Stimulated activated CD8-positive, alpha-beta memory T cell treated with anti-CD3 and anti-CD28 coated beads, Interleukin-4, amount 100 ng/mL, for 4 hours (primary cell): ENCODE measurements around the gene LEF1.

Experiments used
- DNase-seq, 2 donors: peaks; one replicate each; pipeline ENCODE4 v3.0.0-alpha.2; 2020; ENCODE audit warnings: low read depth in 2 of 2, low spot score in 1 of 2

LEF1 gene

DNA sequence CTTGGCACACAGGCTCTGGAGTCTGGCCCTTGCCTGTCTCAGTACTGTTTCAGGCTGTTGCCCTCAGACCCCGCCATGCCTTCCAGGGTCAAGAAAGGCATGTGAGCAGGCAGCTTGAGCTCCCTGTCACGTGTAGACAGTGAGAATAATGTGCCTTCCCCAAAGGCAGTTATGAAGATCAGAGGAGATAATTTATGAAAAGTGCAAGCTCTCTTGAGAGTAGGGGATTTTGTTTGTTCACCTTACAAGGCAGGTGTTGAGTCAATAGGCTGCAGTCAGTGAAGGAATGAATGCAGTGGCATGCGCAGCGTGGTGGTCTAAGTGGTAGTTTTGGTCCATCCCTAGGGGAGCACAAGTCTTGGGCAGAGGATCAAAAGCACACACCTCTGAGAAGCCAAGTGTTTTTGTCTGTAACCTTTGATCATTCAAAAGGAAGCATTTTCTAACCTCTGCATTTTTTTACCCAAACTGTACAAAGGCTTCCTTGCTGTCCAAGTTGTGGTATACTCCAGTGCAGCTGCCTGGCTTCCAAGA is 164.7 kb downstream of the LEF1 start:
- DNase-seq, result no peak

GRCh38 chr4:108001540-108002135 is 167.1 kb downstream of the LEF1 start:
- no peak for DNase-seq

DNA sequence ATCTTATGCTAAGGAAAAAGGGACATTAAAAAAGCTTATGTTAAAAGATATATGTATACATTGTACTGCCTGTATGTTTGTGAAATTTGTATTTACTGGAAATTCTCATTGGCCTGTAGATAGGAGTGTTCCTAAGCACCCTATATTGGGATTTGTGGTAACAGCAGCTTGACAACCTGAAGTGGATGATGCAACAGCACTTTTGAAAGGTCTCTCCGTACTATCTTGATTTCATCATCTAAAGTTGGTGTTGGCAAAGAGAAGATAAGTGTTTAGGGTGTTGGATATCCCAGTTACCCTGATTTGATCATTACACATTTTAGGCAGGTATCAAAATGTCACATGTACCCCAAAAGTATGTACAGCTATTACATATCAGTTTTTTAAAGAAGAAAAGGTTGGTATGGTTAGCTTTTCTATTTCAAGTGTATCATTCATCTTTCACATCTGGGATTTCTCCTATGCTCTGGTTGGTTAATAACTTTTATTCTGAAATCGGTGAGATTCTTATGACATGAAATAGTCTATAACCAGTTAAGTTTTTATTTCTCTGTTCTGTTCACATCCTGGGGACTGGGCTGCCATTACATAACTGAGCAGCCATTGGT is 168.7 kb downstream of the LEF1 start:
- DNase-seq, result no peak

DNA sequence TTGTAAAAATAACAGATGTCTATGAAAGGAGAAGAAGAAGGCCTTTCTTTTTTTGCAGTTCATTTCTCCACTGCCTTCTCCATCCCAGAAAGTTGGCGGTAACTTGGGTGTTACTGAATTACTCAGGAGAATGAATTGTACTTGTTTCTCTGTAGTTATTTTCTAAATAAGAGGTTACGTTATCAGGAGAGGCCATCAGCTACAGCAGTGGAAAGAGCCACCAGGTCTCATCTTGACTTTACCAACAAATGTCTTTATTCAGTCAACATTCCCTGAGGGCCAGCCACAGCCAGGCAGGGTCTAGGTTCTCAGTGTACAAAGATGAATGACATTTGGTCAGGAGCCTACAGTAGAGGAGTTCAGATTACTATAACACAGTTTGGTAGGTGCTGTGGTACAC is 170.9 kb downstream of the LEF1 start:
- no peak for DNase-seq
